ENCODE measurements around the gene DNAJC13.

DNA sequence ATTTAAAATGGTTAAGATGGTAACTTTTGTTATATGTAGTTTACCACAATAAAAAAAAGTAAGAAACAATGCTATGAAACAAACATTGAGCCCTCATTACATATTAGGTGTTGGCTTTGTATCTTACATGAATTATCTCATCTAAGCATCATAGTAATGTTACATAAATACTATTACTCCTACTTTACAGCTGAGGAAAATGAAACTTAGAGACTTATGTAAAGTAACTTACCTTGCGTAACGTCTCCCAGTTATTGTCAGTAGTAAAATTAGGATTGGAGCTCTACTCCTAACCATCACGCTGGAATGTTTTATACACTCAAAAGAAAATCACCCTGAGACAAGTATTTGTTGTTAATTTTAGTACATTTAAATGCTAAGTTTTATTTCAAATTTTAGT, 42.2 kb downstream of the DNAJC13 start:
- no peak for TF ChIP-seq POLR2AphosphoS5 (IDR thresholded peaks at IDR 0.05; ENCODE audit: borderline replicate concordance, low read depth, low read length)
- no peak for TF ChIP-seq EZH2 (IDR thresholded peaks at IDR 0.05)
